Naive B cell (primary cell): ENCODE results near the gene ZBTB43. TPM values are rescaled to one million over a fixed set of nuclear protein-coding genes. Genes with fewer than 3 reads are reported as not detected.
"Not testable (repeated sequence)": the region's sequence is repeated elsewhere in the genome, so short reads cannot be mapped to it uniquely, and the experiment has no call there.

ENCODE experiments used
- ATAC-seq, 2 donors: fragments of 150-1000 bp; cut with Tn5 transposase; 2 replicates each; pipeline ENCODE4 v1.10.0; 2021; ENCODE audit warnings: low read depth in 2 of 2, mild to moderate bottlenecking in 2 of 2, moderate library complexity in 2 of 2
- DNase-seq: peaks from one replicate; pipeline ENCODE4 v3.0.0; 2022
- H3K27ac Mint-ChIP-seq, 6 donors: one replicate each; pipeline ENCODE4 v1.8.0; 2020 to 2022; ENCODE audit warnings: mild to moderate bottlenecking in 6 of 6, mixed read lengths in 6 of 6, moderate library complexity in 5 of 6, inconsistent platforms in 2 of 6
- H3K27me3 Mint-ChIP-seq, 3 donors: one replicate each; pipeline ENCODE4 v1.8.0; 2021 to 2022; ENCODE audit warnings: mixed read lengths in 3 of 3, mild to moderate bottlenecking in 1 of 3
- H3K36me3 Mint-ChIP-seq, 2 donors: one replicate each; pipeline ENCODE4 v1.8.0; 2020 to 2022; ENCODE audit warnings: mixed read lengths in 2 of 2, inconsistent platforms in 1 of 2, mild to moderate bottlenecking in 1 of 2
- H3K4me1 Mint-ChIP-seq, 3 donors: one replicate each; pipeline ENCODE4 v1.8.0; 2020 to 2022; ENCODE audit warnings: mixed read lengths in 3 of 3, inconsistent platforms in 1 of 3, mild to moderate bottlenecking in 1 of 3, moderate library complexity in 1 of 3
- H3K4me3 Mint-ChIP-seq, 8 donors: one replicate each; pipeline ENCODE4 v1.8.0; 2020 to 2022; ENCODE audit warnings: mild to moderate bottlenecking in 8 of 8, mixed read lengths in 8 of 8, moderate library complexity in 8 of 8, inconsistent platforms in 2 of 8
- H3K9me3 Mint-ChIP-seq, 7 donors: one replicate each; pipeline ENCODE4 v1.8.0; 2020 to 2022; ENCODE audit warnings: mixed read lengths in 7 of 7, mild to moderate bottlenecking in 5 of 7, inconsistent platforms in 2 of 7, moderate library complexity in 1 of 7
- polyA plus RNA-seq, 6 donors: library from polyadenylated mRNA; unstranded; fragments of 300-500 nt; fragmentation: Illumina TruSeq; gene quantifications; one replicate each; pipeline ENCODE4 v1.2.3, GENCODE V29; 2021; ENCODE audit warnings: low read depth in 6 of 6

Gene ZBTB43
- polyA plus RNA-seq, 6 donors from 2014 or later, result 9.8 to 15.6 (median 11.4) TPM

DNA sequence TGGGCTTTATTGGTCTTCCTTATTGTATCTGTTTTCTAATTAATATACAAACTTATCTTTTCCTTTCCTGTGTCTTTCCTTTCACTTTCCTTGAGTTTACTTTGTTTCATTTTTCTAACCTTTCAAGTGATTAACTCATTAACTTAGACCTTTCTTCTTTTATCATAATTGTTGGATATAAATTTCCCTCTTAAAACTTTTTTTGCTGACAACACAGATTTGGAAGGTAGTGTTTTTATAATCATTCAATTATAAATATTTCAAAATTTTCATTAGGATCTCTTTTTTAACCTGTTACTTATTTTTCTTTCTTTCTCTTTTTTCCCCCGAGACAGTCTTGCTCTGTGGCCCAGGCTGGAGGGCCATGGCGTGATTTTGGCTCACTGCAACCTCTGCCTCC is 6.9 kb upstream of the ZBTB43 start:
- peaks cover 0 to 20% (median 7%) of the 10 kb centered on the region in 7 donors for H3K9me3 Mint-ChIP-seq
- H3K4me3 Mint-ChIP-seq, result no peak overlapping the region
- H3K27me3 Mint-ChIP-seq, result peaks cover 6 to 20% (median 15%) of the 10 kb centered on the region in 3 donors
- DNase-seq, result no peak
- no peaks in the 10 kb centered on the region for H3K36me3 Mint-ChIP-seq
- H3K4me1 Mint-ChIP-seq, result no peaks in the 10 kb centered on the region
- H3K27ac Mint-ChIP-seq, result no peak overlapping the region
- ATAC-seq, result no peak

DNA sequence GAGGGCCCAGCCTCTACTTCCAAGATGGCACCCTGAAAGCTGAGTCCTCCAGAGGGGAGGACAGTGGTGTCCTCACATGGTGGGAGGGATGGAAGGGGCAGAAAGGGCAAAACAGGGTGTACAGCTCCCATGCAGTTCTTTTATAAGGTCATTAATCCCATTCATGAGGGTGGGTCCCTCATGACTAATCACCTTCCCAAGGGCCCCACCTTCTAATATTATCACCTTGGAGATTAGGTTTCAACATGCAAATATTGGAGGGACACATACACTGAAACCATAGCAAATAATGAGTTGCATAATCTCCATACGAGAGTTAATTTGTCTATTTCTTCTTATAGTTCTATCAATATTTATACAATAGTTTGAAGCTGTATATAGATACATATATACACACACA is 5.8 kb upstream of the ZBTB43 start:
- peaks cover 0 to 2% (median 2%) of the 10 kb centered on the region in 3 donors for H3K4me1 Mint-ChIP-seq
- no peak for DNase-seq
- no peak overlapping the region for H3K4me3 Mint-ChIP-seq
- H3K9me3 Mint-ChIP-seq, result peaks cover 0 to 20% (median 7%) of the 10 kb centered on the region in 7 donors
- peaks cover 0 to 11% (median 5%) of the 10 kb centered on the region in 3 donors for H3K27me3 Mint-ChIP-seq
- no peaks in the 10 kb centered on the region for H3K36me3 Mint-ChIP-seq
- no peak for ATAC-seq
- H3K27ac Mint-ChIP-seq, result no peak overlapping the region

DNA sequence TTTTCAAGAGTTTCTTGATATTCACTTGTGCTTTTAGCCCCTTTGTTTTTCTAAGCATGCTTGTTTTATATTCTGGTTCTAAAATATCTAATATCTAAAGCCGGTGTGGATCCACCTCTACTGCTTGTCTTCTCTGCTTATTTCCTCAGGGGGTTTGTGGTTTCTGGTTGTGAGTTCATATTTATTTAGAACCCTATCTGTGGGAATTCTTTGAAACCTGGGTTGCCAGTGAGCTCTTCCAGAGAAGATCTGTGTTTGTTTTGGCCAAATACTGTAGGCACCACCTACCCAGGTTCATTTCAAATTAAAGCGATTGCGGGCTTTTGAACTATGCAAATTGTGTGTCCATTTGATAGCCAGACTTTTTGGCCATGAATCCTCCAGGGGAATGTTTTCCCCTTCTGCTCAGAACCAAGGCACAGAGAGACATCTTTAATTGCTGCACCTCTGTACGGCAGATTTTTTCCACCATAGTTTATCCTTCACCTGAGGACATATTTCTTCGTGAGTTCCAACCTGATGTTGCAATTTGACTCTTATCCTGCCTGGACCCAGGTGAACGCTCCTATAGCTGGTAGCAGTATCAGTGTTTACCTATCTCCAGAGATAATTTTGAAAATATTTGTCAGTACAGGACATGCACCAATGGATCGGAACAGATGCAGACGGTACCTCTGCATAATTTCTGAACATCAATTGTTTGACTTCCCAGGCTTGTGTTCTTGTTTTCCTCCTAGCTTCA is 2.4 kb upstream of the ZBTB43 start:
- Mint-ChIP-seq H3K4me1 (peaks cover 21 to 29% (median 28%) of the 10 kb centered on the region in 3 donors), H3K4me3 (peak overlapping the region in 2 of 8 donors; percentile 43 to 88), H3K27ac (no peak overlapping the region), H3K9me3 (peaks cover 0 to 5% (median 2%) of the 10 kb centered on the region in 7 donors), H3K27me3 (no peaks in the 10 kb centered on the region), H3K36me3 (peaks cover 5 to 14% of the 10 kb centered on the region in 2 donors)
- ATAC-seq (no peak), DNase-seq (no peak)

DNA sequence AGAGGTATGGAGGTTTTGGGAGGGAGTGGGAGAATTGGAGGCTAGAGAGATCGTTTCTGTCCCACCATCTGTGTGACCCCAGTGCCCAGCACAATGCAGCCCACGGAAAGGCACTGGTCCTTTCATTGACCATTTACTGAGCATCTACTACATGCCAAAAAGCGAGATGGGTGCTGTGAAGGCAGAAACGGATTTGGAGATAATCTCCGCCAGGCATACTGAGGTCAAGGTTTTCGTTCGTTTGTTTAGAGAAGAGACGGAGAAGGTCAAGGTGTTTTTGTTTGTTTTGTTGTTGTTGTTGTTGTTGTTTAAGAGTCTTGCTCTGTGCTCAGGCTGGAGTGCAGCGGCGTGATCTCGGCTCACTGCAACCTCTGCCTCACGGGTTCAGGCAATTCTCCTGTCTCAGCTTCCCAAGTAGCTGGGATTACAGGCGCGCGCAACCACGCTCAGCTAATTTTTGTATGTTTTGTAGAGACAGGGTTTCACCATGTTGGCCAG is 593 bp upstream of the ZBTB43 start:
- peak overlapping the region; percentile 82 to 97 (median 93) for H3K27ac Mint-ChIP-seq
- no peaks in the 10 kb centered on the region for H3K27me3 Mint-ChIP-seq
- H3K4me3 Mint-ChIP-seq, result peak overlapping the region; percentile 88 to 97 (median 94)
- no peak for DNase-seq
- H3K36me3 Mint-ChIP-seq, result peaks cover 5 to 14% of the 10 kb centered on the region in 2 donors
- no peak for ATAC-seq
- H3K9me3 Mint-ChIP-seq, result peaks cover 0 to 5% (median 2%) of the 10 kb centered on the region in 7 donors
- H3K4me1 Mint-ChIP-seq, result peaks cover 28 to 35% (median 32%) of the 10 kb centered on the region in 3 donors

- Mint-ChIP-seq H3K36me3 (peaks cover 5 to 14% of the 10 kb centered on the region in 2 donors), H3K9me3 (peaks cover 0 to 5% (median 2%) of the 10 kb centered on the region in 7 donors), H3K27ac (peak overlapping the region; percentile 94 to 99 (median 97)), H3K4me3 (peak overlapping the region; percentile 88 to 97 (median 94)), H3K27me3 (no peaks in the 10 kb centered on the region), H3K4me1 (peaks cover 28 to 35% (median 32%) of the 10 kb centered on the region in 3 donors)
- peak; percentile 28 for DNase-seq
- peak; percentile 40 to 62 for ATAC-seq
Observed at GRCh38 chr9:126805554-126806262, 868 bp downstream of the ZBTB43 start.

DNA sequence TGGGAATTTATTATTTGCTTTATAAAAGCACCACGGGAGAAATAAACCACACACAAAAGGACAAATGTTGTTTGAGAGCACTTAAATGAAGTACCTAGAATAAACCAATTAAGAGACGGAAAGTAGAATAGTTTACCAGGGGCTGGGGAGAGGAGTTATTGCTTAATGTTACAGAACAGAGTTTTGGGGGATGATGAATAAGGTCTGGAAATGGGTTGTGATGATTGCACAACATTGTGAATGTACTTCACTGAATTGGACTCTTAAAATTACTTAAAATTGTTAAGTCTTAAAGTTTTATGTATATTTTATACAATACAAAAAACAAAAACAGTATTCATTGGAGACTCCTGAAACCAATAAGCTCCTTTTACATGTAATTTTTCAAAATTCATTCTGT is 1.5 kb downstream of the ZBTB43 start:
- H3K36me3 Mint-ChIP-seq, result peaks cover 5 to 14% of the 10 kb centered on the region in 2 donors
- no peak for DNase-seq
- peaks cover 0 to 5% (median 2%) of the 10 kb centered on the region in 7 donors for H3K9me3 Mint-ChIP-seq
- H3K4me3 Mint-ChIP-seq, result peak overlapping the region in 7 of 8 donors; percentile 88 to 97 (median 94)
- H3K27ac Mint-ChIP-seq, result peak overlapping the region in 5 of 6 donors; percentile 80 to 99 (median 97)
- no peaks in the 10 kb centered on the region for H3K27me3 Mint-ChIP-seq
- H3K4me1 Mint-ChIP-seq, result peaks cover 28 to 35% (median 32%) of the 10 kb centered on the region in 3 donors
- no peak for ATAC-seq

- Mint-ChIP-seq H3K4me1 (peaks cover 28 to 40% (median 37%) of the 10 kb centered on the region in 3 donors), H3K27me3 (no peaks in the 10 kb centered on the region), H3K9me3 (peaks cover 0 to 5% (median 4%) of the 10 kb centered on the region in 7 donors), H3K36me3 (peaks cover 23 to 30% of the 10 kb centered on the region in 2 donors), H3K27ac (no peak overlapping the region), H3K4me3 (no peak overlapping the region)
- no peak for DNase-seq
- ATAC-seq, result no peak
Observed at GRCh38 chr9:126809068-126809467, 4.2 kb downstream of the ZBTB43 start.

DNA sequence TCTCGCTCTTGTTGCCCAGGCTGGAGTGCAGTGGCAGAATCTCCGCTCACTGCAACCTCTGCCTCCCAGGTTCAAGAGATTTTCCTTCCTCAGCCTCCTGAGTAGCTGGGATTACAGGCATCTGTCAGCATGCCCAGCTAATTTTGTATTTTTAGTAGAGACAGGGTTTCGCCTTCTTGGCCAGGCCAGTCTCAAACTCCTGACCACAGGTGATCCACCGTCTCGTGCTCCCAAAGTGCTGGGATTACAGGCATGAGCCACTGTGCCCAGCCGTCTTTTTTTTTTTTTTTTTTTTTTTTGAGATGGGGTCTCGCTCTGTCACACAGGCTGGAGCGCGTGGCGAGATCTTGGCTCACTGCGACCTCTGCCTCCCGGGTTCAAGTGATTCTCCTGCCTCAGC is 5.4 kb downstream of the ZBTB43 start:
- not testable (repeated sequence) for H3K27me3 Mint-ChIP-seq, DNase-seq, H3K27ac Mint-ChIP-seq, ATAC-seq, H3K4me3 Mint-ChIP-seq
- Mint-ChIP-seq H3K36me3 (peaks cover 25 to 29% of the 10 kb centered on the region in 2 donors), H3K4me1 (peaks cover 29 to 33% (median 31%) of the 10 kb centered on the region in 3 donors), H3K9me3 (peaks cover 0 to 10% (median 8%) of the 10 kb centered on the region in 7 donors)

- Mint-ChIP-seq H3K36me3 (peaks cover 39 to 42% of the 10 kb centered on the region in 2 donors), H3K27ac (peak overlapping the region in 1 of 6 donors; percentile 19), H3K9me3 (peaks cover 5 to 27% (median 21%) of the 10 kb centered on the region in 7 donors), H3K27me3 (no peaks in the 10 kb centered on the region), H3K4me3 (peak overlapping the region in 1 of 8 donors; percentile 1), H3K4me1 (peaks cover 7 to 18% (median 12%) of the 10 kb centered on the region in 3 donors)
- ATAC-seq (no peak), DNase-seq (no peak)
Observed at GRCh38 chr9:126813072-126813471, 8.2 kb downstream of the ZBTB43 start.

DNA sequence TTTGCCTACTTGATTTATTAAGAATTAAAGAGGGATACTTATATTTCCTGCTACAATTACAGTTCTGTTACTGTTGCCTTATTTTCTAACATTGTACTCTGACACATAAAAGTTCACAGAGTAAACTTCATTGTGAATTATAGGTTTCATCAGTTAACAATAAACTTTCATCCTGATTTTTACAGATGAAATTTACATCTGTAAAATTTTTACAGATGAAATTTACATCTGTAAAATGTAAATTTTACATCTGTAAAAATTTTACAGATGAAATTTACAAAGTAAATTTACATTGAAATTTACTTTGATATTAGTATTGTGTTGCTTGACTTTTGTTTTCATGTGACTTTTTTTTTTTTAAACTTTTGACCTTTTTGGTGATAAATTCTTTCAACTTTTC is 9.3 kb downstream of the ZBTB43 start:
- peaks cover 6 to 17% (median 10%) of the 10 kb centered on the region in 3 donors for H3K4me1 Mint-ChIP-seq
- H3K36me3 Mint-ChIP-seq, result peaks cover 49% of the 10 kb centered on the region in 2 donors

DNA sequence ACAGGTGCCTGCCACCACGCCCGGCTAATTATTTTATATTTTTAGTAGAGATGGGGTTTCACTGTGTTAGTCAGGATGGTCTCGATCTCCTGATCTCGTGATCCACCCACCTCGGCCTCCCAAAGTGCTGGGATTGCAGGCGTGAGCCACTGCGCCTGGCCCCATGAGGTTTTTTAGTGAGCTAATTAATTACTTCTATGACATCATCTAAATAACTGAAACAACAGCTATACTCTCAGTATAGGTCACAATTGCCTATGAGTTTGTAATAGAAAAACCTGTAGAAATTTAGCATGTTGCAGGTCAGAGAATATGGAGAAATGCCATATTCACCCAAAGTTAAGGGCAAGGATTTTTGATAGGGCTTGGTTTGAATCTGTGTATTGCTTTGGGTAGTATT is 12.8 kb downstream of the ZBTB43 start:
- H3K27me3 Mint-ChIP-seq, H3K4me3 Mint-ChIP-seq, ATAC-seq, H3K27ac Mint-ChIP-seq, DNase-seq: not testable (repeated sequence)
- peaks cover 58 to 60% of the 10 kb centered on the region in 2 donors for H3K36me3 Mint-ChIP-seq
- H3K9me3 Mint-ChIP-seq, result peaks cover 11 to 45% (median 39%) of the 10 kb centered on the region in 7 donors
- H3K4me1 Mint-ChIP-seq, result peaks cover 6 to 21% (median 20%) of the 10 kb centered on the region in 3 donors

More for the DNA sequence above, 9.3 kb downstream of the ZBTB43 start:
- Mint-ChIP-seq H3K27me3 (no peaks in the 10 kb centered on the region), H3K4me3 (no peak overlapping the region), H3K9me3 (peaks cover 5 to 37% (median 30%) of the 10 kb centered on the region in 7 donors), H3K27ac (peak overlapping the region in 1 of 6 donors; percentile 47)
- ATAC-seq, result no peak
- no peak for DNase-seq

- no peak overlapping the region for H3K4me3 Mint-ChIP-seq
- peaks cover 49 to 58% of the 10 kb centered on the region in 2 donors for H3K36me3 Mint-ChIP-seq
- DNase-seq, result no peak
- no peaks in the 10 kb centered on the region for H3K27me3 Mint-ChIP-seq
- H3K4me1 Mint-ChIP-seq, result peaks cover 6 to 25% (median 14%) of the 10 kb centered on the region in 3 donors
- no peak overlapping the region for H3K27ac Mint-ChIP-seq
- H3K9me3 Mint-ChIP-seq, result peaks cover 11 to 45% (median 36%) of the 10 kb centered on the region in 7 donors
- no peak for ATAC-seq
Observed at GRCh38 chr9:126818482-126818881, 13.6 kb downstream of the ZBTB43 start.

- H3K27ac Mint-ChIP-seq, result no peak overlapping the region
- DNase-seq (no peak), ATAC-seq (no peak)
- H3K4me1 Mint-ChIP-seq, result peaks cover 6 to 25% (median 14%) of the 10 kb centered on the region in 3 donors
- peaks cover 11 to 41% (median 33%) of the 10 kb centered on the region in 7 donors for H3K9me3 Mint-ChIP-seq
- peaks cover 43 to 56% of the 10 kb centered on the region in 2 donors for H3K36me3 Mint-ChIP-seq
- no peaks in the 10 kb centered on the region for H3K27me3 Mint-ChIP-seq
- no peak overlapping the region for H3K4me3 Mint-ChIP-seq
Observed at GRCh38 chr9:126819482-126819881, 14.6 kb downstream of the ZBTB43 start.
